GM19240 (cell line): ENCODE results near the gene CARTPT.

Experiments
- DNase-seq: peaks from one replicate; pipeline ENCODE4 v3.0.0; 2011; ENCODE audit warnings: low spot score; ENCODE audit not compliant: insufficient read length

Gene CARTPT

GRCh38 chr5:71737931-71738539 lies 19.0 kb downstream of the CARTPT start:
- no peak for DNase-seq

- no peak for DNase-seq
Measured at GRCh38 chr5:71738662-71739361, 19.7 kb downstream of the CARTPT start.

DNA sequence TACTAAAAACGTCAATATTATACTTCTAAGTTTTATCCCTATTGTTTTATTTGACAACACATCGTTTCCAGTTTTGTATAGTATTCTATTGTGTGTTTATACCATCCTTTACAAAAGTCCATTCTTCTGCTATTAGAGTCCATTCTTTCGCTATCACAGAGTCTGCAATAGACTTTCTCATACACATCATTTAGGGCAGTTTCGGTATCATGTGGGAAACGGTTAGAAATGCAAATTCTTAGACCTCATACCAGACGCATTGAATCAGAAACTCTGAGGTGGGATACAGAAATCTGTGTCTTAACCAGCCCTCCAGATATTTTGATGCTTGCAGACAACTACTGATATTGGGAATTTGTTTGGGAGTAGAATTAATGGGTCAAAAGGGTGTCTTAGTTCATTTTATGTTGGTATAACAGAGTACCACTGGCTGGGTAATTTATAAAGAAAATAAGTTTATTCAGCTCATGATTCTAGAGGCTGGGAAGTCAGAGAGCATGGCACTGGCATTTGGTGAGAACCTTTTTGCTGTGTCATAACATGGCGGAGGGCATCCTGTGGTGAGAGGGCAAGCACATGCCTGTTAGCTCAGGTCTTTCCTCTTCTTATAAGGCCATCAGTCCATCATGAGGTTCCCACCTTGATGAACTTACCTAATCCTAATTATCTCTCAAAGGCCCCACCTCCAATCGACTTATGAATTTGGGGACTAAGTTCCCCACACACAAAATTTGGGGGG lies 21.1 kb downstream of the CARTPT start:
- DNase-seq, result peak; percentile 35

DNA sequence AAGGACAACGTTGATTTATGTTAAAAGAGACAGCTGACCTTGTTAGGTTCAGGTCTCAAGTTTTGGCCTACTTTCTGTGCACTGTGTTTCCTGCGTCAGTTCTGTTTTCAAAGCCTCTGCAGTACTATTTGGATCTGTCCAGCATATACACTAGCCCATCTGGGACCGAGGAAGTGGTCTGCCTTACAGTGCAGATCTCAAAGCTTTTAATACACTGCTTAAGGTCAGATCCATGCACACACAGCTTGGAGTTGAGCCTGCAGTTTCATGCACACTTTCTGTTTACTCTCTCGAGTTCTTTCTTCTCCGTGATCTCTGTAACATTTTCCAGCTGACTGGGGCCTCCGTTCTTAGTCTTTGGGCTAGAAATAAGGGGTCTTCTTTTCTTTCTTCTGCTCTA lies 24.1 kb downstream of the CARTPT start:
- no peak for DNase-seq

DNA sequence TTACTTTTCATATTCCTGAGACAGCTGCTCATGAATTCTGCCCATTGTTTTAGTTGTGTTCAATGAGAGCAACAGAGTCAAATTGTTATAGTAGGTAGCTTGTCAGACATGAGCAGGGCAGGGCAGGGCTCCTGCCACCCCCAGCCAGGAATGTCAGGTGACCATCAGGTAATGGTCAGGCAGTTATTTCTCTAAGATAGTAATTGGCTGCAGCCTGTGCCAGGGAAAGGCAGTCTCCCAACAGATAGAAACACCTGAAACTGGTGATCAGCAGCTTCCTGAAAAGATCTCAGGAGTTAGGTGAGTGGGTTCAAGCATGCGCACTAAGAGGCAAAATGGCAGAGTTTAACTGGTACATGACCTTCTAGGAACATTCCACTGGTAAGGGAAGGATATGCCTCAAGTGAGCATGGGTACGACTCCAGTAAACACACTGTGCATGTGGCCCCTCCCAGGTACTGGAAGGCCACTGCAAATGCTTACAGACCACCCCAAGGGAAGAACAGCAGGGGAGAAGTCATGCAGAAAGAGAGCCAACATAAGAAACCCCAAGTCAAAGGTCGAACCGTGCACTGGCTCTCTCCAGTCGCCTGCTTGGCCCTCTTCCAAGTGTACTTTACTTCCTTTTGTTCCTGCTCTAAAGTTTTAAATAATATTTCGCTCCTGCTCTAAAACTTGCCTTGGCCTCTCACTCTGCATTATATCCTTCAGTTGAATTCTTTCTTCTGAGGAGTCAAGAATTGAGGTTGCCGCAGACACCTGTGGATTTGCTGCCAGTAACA lies 25.1 kb downstream of the CARTPT start:
- no peak for DNase-seq

DNA sequence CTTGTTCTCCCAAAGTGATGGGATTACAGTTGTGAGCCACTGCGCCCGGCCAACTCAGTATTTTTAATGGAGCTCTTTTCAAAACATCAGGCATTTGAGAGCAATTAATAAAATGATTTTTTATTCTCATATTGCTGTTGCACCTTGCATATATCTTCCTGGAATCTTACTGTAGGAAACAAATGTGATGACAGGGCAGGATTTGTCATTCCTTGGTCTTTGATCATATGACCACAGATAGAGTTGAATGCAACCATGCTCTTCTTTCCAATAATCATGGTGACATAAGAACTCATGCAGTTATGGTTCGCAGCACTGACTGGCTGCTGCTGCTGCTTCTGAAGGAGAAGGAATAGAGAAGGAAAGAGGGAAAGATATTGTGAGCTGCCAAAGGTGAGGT lies 28.1 kb downstream of the CARTPT start:
- DNase-seq, result no peak

DNA sequence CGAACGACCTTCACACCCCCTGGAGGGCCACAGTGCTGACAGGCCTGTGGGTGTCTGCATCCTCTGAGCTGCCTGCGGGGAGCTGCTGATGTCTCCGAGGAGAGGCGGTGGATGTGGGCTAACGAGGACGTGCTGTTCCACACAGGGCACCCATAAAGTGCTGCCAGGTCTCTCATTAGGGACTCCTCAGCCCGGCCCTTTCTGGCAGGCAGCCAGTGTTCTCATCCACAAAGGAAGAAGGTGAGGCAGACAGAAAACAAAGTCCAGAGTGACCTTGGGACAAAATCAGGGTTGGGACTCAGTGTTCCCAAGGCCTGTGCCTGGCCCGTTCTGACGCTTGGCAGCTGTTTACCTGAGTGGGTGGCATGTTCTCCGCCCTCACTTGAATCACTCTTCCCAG lies 29.3 kb downstream of the CARTPT start:
- DNase-seq, result no peak

DNA sequence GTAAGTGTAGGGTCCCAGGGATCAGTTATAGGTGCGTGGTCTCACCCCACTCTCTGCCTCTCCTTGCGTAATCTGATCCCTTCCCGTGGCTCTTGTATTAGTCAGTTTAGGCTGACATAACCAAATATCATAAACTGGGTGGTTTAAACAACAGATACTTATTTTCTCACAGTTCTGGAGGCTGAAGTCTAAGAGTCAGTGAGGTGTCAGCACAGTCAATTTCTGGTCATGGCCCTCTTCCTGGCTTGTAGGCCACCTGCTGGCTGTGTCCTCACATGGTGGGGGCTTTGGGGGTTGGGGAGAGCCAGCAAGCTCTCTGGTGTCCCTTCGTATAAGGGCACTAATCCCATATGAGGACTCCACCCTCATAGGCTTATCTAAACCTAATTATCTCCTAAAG lies 32.3 kb downstream of the CARTPT start:
- no peak for DNase-seq

DNA sequence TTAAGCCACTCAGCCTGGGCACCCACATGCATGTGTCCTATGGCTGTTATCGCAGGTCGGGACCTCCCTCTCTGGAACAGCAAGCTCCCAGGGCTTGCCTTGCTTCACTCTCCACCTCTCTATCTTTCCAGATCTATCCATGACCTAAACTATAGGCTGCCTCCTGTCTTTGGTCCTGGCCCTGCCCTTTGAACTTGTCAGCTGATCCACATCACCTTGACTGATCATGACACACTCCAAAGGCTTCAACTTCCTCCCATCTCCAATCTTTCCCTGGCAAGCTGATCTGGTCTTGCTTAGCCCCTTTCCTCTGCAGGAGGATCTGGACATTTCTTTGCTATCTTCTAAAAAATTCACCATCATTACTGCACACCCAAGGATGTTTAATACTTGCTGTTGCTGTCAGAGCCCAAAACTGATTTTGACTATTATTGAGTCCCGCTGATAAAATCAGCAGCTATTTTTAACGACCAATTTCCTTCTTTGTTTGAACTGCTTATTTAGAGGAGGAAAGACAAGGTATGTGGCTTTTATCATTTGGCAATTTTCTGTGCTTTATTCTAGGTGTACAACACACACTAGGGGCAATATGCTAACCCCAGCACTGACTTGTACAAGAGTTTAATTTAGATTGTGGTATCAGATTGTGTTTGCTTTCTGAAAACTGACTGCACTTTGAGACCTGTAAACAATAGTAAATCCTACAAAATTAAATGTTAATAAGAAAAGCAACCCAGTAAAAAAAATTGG lies 33.5 kb downstream of the CARTPT start:
- no peak for DNase-seq

GRCh38 chr5:71757590-71758543 lies 38.8 kb downstream of the CARTPT start:
- peak; percentile 21 for DNase-seq

- no peak for DNase-seq
Measured at GRCh38 chr5:71762826-71763225, 43.8 kb downstream of the CARTPT start.

DNA sequence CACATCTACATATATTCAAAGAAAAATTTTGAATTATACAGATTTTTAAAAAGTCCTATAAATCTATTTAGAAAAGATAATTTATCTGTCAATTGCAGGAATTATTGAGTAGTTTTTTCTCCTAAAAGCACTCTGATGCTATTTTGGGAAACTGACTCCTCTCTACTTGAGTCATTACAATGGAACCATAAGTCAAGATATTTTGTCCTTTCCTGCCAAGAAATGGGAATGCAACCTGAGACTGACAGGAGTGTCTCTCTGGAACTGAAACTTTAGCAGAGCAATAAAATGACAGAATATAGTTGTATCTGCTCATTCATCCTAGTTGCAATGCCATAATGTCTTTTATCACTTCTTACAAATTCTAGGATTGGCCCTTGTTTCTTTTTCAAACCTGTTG lies 48.6 kb downstream of the CARTPT start:
- DNase-seq, result no peak

- no peak for DNase-seq
Measured at GRCh38 chr5:71769287-71769686, 50.2 kb downstream of the CARTPT start.

- DNase-seq, result no peak
Measured at GRCh38 chr5:71770381-71770780, 51.3 kb downstream of the CARTPT start.
